ENCODE results near the gene OR2K2. TPM values are rescaled to one million over a fixed set of nuclear protein-coding genes. Genes with fewer than 3 reads are reported as not detected.

The OR2K2 gene
- total and polyA plus RNA-seq, 10 of the 15 experiments (the other 5 are each of a cell fraction or from before 2014, with no cell fraction given), result 0.12 TPM; not detected in 9

GRCh38 chr9:111360881-111361280 lies 30.9 kb upstream of the OR2K2 start (continued):
- TF ChIP-seq TBL1XR1 (IDR thresholded peaks at IDR 0.05; ENCODE audit: low read depth, low read length) (no peak), ETV6 (conservative IDR thresholded peaks at IDR 0.05 in 1 of 2, IDR thresholded peaks at IDR 0.05 in 1 of 2; ENCODE audit: borderline replicate concordance in 1 of 2, low read depth in 1 of 2) (no peak), HDAC6 (IDR thresholded peaks at IDR 0.05; ENCODE audit: unreplicated experiment) (no peak), SIX5 (IDR thresholded peaks at IDR 0.05; ENCODE audit: low read depth, low read length, severe bottlenecking) (no peak), TCF7 (IDR thresholded peaks at IDR 0.05; ENCODE audit: borderline replicate concordance) (no peak), KLF5 (IDR thresholded peaks at IDR 0.05; ENCODE audit: partially characterized antibody) (no peak), MYC (IDR thresholded peaks at IDR 0.05; ENCODE audit: insufficient read depth, insufficient read length, insufficient replicate concordance, low read length, severe bottlenecking) (no peak), CBX5 (IDR thresholded peaks at IDR 0.05; ENCODE audit: low read depth) (no peak), ZNF384 (IDR thresholded peaks at IDR 0.05; ENCODE audit: borderline replicate concordance, low read depth, low read length) (no peak), BCL11A (IDR thresholded peaks at IDR 0.05; ENCODE audit: low read depth, low read length) (peak; percentile 80), MXI1 (IDR thresholded peaks at IDR 0.05; ENCODE audit: low read depth, low read length) (no peak), HDGF (IDR thresholded peaks at IDR 0.05) (no peak), MLLT1 (IDR thresholded peaks at IDR 0.05) (no peak), CHD1 (IDR thresholded peaks at IDR 0.05; ENCODE audit: low read depth, low read length) (no peak), SREBF1 (IDR thresholded peaks at IDR 0.05; ENCODE audit: low read length) (no peak), ELK1 (IDR thresholded peaks at IDR 0.05; ENCODE audit: low read depth, low read length) (no peak), EP300 (IDR thresholded peaks at IDR 0.05; ENCODE audit: borderline replicate concordance in 1 of 2, control insufficient read depth in 1 of 2, low read depth in 2 of 2, low read length in 2 of 2) (peak; percentile 49 to 70; a peak in 3 of 4 replicates), SMAD5 (IDR thresholded peaks at IDR 0.05; ENCODE audit: low read depth) (no peak), ZNF207 (IDR thresholded peaks at IDR 0.05; ENCODE audit: borderline replicate concordance) (no peak), DPF2 (IDR thresholded peaks at IDR 0.05) (peak; percentile 89), STAT1 (conservative IDR thresholded peaks at IDR 0.05) (no peak), CUX1 (IDR thresholded peaks at IDR 0.05; ENCODE audit: insufficient replicate concordance, low read depth, low read length) (no peak), PML (IDR thresholded peaks at IDR 0.05; ENCODE audit: low read length) (no peak)
